ENCODE data around the gene KCNQ1. TPM values are rescaled to one million over a fixed set of nuclear protein-coding genes. Genes with fewer than 3 reads are reported as not detected.
A peak's percentile ranks its signal among the peaks of the same experiment; 100 is the strongest.

Gene KCNQ1
- total and polyA plus RNA-seq, 9 of the 15 experiments (the other 6 are each of a cell fraction or from before 2014, with no cell fraction given): 0.44 TPM; not detected in 8

GRCh38 chr11:2699531-2700414, 255.0 kb downstream of the KCNQ1 start, which contains the start of gene KCNQ1OT1 (continued):
- TF ChIP-seq FOXJ2 (tag; IDR thresholded peaks at IDR 0.05): no peak
- peak; percentile 46; the same call in 1 of the 2 replicates for TF ChIP-seq ZBTB7A (IDR thresholded peaks at IDR 0.05; ENCODE audit: borderline replicate concordance, control insufficient read depth, low read depth, low read length)
- TF ChIP-seq, protein P1, sequence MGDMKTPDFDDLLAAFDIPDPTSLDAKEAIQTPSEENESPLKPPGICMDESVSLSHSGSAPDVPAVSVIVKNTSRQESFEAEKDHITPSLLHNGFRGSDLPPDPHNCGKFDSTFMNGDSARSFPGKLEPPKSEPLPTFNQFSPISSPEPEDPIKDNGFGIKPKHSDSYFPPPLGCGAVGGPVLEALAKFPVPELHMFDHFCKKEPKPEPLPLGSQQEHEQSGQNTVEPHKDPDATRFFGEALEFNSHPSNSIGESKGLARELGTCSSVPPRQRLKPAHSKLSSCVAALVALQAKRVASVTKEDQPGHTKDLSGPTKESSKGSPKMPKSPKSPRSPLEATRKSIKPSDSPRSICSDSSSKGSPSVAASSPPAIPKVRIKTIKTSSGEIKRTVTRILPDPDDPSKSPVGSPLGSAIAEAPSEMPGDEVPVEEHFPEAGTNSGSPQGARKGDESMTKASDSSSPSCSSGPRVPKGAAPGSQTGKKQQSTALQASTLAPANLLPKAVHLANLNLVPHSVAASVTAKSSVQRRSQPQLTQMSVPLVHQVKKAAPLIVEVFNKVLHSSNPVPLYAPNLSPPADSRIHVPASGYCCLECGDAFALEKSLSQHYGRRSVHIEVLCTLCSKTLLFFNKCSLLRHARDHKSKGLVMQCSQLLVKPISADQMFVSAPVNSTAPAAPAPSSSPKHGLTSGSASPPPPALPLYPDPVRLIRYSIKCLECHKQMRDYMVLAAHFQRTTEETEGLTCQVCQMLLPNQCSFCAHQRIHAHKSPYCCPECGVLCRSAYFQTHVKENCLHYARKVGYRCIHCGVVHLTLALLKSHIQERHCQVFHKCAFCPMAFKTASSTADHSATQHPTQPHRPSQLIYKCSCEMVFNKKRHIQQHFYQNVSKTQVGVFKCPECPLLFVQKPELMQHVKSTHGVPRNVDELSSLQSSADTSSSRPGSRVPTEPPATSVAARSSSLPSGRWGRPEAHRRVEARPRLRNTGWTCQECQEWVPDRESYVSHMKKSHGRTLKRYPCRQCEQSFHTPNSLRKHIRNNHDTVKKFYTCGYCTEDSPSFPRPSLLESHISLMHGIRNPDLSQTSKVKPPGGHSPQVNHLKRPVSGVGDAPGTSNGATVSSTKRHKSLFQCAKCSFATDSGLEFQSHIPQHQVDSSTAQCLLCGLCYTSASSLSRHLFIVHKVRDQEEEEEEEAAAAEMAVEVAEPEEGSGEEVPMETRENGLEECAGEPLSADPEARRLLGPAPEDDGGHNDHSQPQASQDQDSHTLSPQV (IDR thresholded peaks at IDR 0.05): no peak
- TF ChIP-seq ZNF699 (CRISPR knock-in tag; IDR thresholded peaks at IDR 0.05; ENCODE audit: insufficient replicate concordance): no peak
- TF ChIP-seq PRMT5 (CRISPR knock-in tag; IDR thresholded peaks at IDR 0.05): no peak
- no peak for TF ChIP-seq HNRNPH1 (optimal IDR thresholded peaks at IDR 0.05; ENCODE audit: low read depth, low read length)
- no peak for TF ChIP-seq NFATC3 (IDR thresholded peaks at IDR 0.05)
- no peak for TF ChIP-seq ZNF518B (CRISPR knock-in tag; IDR thresholded peaks at IDR 0.05)
- TF ChIP-seq, protein P2, sequence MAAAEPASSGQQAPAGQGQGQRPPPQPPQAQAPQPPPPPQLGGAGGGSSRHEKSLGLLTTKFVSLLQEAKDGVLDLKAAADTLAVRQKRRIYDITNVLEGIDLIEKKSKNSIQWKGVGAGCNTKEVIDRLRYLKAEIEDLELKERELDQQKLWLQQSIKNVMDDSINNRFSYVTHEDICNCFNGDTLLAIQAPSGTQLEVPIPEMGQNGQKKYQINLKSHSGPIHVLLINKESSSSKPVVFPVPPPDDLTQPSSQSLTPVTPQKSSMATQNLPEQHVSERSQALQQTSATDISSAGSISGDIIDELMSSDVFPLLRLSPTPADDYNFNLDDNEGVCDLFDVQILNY (CRISPR knock-in tag; IDR thresholded peaks at IDR 0.05): no peak
- TF ChIP-seq, protein P3, sequence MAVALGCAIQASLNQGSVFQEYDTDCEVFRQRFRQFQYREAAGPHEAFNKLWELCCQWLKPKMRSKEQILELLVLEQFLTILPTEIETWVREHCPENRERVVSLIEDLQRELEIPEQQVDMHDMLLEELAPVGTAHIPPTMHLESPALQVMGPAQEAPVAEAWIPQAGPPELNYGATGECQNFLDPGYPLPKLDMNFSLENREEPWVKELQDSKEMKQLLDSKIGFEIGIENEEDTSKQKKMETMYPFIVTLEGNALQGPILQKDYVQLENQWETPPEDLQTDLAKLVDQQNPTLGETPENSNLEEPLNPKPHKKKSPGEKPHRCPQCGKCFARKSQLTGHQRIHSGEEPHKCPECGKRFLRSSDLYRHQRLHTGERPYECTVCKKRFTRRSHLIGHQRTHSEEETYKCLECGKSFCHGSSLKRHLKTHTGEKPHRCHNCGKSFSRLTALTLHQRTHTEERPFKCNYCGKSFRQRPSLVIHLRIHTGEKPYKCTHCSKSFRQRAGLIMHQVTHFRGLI (CRISPR knock-in tag; IDR thresholded peaks at IDR 0.05): no peak
- no peak for TF ChIP-seq ARID3B (CRISPR knock-in tag; IDR thresholded peaks at IDR 0.05; ENCODE audit: borderline replicate concordance)
- TF ChIP-seq BRF1 (IDR thresholded peaks at IDR 0.05; ENCODE audit: borderline replicate concordance, extremely low read depth, insufficient read length): no peak
